ENCODE data around the gene IP6K1. TPM values are rescaled to one million over a fixed set of nuclear protein-coding genes. Genes with fewer than 3 reads are reported as not detected.
"Not testable (repeated sequence)": the region's sequence is repeated elsewhere in the genome, so short reads cannot be mapped to it uniquely, and the experiment has no call there.

IP6K1 gene
- polyA plus RNA-seq, 3 donors = 11.7 to 16.3 (median 15.7) TPM

- 87 to 98% (median 87%) methylated on average over 7 of the region's 7 CpGs for WGBS, 3 donors
- no peak overlapping the region for H3K27ac ChIP-seq (ENCODE audit: low read depth, low read length)
These were observed 82.4 kb downstream of the IP6K1 start for GRCh38 chr3:49703956-49704355.

GRCh38 chr3:49703443-49703927 is 82.9 kb downstream of the IP6K1 start:
- 55 to 62% (median 57%) methylated on average over 12 to 14 of the region's 14 CpGs for WGBS, 3 donors
- no peak overlapping the region for H3K27ac ChIP-seq (ENCODE audit: low read depth, low read length)

GRCh38 chr3:49702672-49703071 is 83.7 kb downstream of the IP6K1 start:
- WGBS, 3 donors = 89 to 95% (median 89%) methylated on average over 11 of the region's 11 CpGs
- no peak overlapping the region for H3K27ac ChIP-seq (ENCODE audit: low read depth, low read length)

- WGBS, 3 donors = 86 to 91% (median 88%) methylated on average over 21 of the region's 21 CpGs
- H3K27ac ChIP-seq (ENCODE audit: low read depth, low read length) = no peak overlapping the region
These were observed 84.8 kb downstream of the IP6K1 start for GRCh38 chr3:49701388-49702077.

GRCh38 chr3:49700453-49701128 is 85.8 kb downstream of the IP6K1 start:
- H3K27ac ChIP-seq (ENCODE audit: low read depth, low read length) = no peak overlapping the region
- WGBS, 3 donors = 80 to 87% (median 81%) methylated on average over 12 to 13 of the region's 13 CpGs

- 83 to 86% (median 84%) methylated on average over 8 of the region's 8 CpGs for WGBS, 3 donors
- no peak overlapping the region for H3K27ac ChIP-seq (ENCODE audit: low read depth, low read length)
These were observed 86.3 kb downstream of the IP6K1 start for GRCh38 chr3:49700014-49700413.

GRCh38 chr3:49699281-49699979 is 86.9 kb downstream of the IP6K1 start:
- 85 to 93% (median 87%) methylated on average over 10 to 16 of the region's 16 CpGs for WGBS, 3 donors
- no peak overlapping the region for H3K27ac ChIP-seq (ENCODE audit: low read depth, low read length)

- 86 to 98% (median 88%) methylated on average over 3 to 4 of the region's 4 CpGs for WGBS, 3 donors
- not testable (repeated sequence) for H3K27ac ChIP-seq (ENCODE audit: low read depth, low read length)
These were observed 90.9 kb downstream of the IP6K1 start for GRCh38 chr3:49695350-49696015.

- WGBS, 3 donors = 70 to 77% (median 71%) methylated on average over 6 of the region's 6 CpGs
These were observed 91.8 kb downstream of the IP6K1 start for GRCh38 chr3:49694409-49695070.

GRCh38 chr3:49691481-49691880 is 94.9 kb downstream of the IP6K1 start:
- H3K27ac ChIP-seq (ENCODE audit: low read depth, low read length) = not testable (repeated sequence)
- WGBS, 3 donors = 71 to 88% (median 86%) methylated on average over 3 of the region's 3 CpGs

More at GRCh38 chr3:49694409-49695070, 91.8 kb downstream of the IP6K1 start:
- not testable (repeated sequence) for H3K27ac ChIP-seq (ENCODE audit: low read depth, low read length)

- H3K27ac ChIP-seq (ENCODE audit: low read depth, low read length) = not testable (repeated sequence)
- WGBS, 3 donors = 72 to 96% (median 86%) methylated on average over 3 of the region's 3 CpGs
These were observed 95.5 kb downstream of the IP6K1 start for GRCh38 chr3:49690856-49691255.

- 6 to 8% (median 8%) methylated on average over 16 of the region's 16 CpGs for WGBS, 3 donors
- not testable (repeated sequence) for H3K27ac ChIP-seq (ENCODE audit: low read depth, low read length)
These were observed 96.3 kb downstream of the IP6K1 start for GRCh38 chr3:49689908-49690624.

- no peak within 1 kb of the TSS for H3K27ac ChIP-seq (ENCODE audit: low read depth, low read length)
- WGBS, 3 donors = 1 to 3% (median 2%) methylated on average over 60 to 66 of the region's 66 CpGs
These were observed 97.1 kb downstream of the IP6K1 start, which contains the start of the genes MST1 and RNF123 for GRCh38 chr3:49689046-49689907. MST1 (minus strand) TSS chr3:49689474; CDS start chr3:49688691, 783 bp downstream. RNF123 (plus strand) TSS chr3:49689557; CDS start chr3:49691166, 1,609 bp downstream.

- not testable (repeated sequence) for H3K27ac ChIP-seq (ENCODE audit: low read depth, low read length)
- WGBS, 3 donors = 58 to 63% (median 59%) methylated on average over 5 to 7 of the region's 7 CpGs
These were observed 97.8 kb downstream of the IP6K1 start for GRCh38 chr3:49688338-49689045.

- H3K27ac ChIP-seq (ENCODE audit: low read depth, low read length) = not testable (repeated sequence)
- WGBS, 3 donors = 91 to 94% (median 93%) methylated on average over 12 of the region's 12 CpGs
These were observed 98.9 kb downstream of the IP6K1 start for GRCh38 chr3:49687424-49687795.

All from adipose tissue (tissue), 3 donors.